NCI-H69 (cell line): ENCODE data around the gene B3GNT7.
"Not testable (repeated sequence)": the region's sequence is repeated elsewhere in the genome, so short reads cannot be mapped to it uniquely, and the experiment has no call there.

Source experiments
- DNase-seq: peaks from one replicate; lab custom pipeline; 2025; lab: John Stamatoyannopoulos, UW

The B3GNT7 gene, protein sequence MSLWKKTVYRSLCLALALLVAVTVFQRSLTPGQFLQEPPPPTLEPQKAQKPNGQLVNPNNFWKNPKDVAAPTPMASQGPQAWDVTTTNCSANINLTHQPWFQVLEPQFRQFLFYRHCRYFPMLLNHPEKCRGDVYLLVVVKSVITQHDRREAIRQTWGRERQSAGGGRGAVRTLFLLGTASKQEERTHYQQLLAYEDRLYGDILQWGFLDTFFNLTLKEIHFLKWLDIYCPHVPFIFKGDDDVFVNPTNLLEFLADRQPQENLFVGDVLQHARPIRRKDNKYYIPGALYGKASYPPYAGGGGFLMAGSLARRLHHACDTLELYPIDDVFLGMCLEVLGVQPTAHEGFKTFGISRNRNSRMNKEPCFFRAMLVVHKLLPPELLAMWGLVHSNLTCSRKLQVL

DNA sequence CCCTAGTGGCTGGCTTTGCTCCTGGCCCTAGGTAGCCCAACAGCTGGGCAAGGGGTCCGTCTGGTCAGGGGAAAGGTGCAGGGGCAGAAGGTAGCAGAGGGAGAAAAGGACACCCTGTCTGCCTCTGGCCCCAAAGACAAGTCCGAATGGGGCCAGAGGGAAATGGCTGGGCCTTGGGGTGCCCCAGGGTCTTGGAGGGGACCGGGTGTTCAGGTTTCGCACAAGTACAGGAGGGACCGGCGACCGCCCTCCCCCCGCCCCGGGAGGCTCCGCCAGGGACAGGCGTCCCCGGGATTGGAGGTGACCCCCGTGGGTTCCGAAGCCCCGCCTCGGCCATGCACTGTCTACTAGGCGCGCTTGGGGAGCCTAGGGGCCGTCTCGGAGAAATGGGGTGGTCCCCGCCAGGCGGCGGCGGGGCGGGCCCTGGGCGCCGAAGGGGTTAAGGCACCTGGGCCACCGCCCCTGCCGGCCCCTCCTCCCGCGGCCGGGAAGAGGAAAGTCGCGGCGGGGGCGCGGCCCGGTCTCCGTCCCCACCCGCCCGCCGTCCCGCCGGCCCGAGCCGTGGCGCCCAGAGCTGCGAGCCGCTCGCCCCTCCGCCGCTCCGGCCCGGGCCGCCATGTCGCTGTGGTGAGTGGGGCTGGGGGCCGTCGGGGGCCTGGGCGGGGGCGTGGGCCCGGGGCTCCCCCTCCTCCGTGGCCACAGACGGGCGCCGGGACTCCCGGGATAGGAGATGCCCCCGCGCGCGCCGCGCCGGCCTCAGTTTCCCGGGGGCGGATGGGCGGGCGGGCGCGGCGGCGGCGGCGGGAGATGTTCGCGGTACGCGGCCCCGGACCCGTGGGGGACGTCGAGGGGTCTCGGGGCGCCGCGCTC lies at the start of gene B3GNT7:
Gene B3GNT7 (plus strand): TSS at position 523 of the 870 bp plus-strand sequence. CDS start 94 bp downstream, at position 617.
- peak; percentile 17 for DNase-seq

DNA sequence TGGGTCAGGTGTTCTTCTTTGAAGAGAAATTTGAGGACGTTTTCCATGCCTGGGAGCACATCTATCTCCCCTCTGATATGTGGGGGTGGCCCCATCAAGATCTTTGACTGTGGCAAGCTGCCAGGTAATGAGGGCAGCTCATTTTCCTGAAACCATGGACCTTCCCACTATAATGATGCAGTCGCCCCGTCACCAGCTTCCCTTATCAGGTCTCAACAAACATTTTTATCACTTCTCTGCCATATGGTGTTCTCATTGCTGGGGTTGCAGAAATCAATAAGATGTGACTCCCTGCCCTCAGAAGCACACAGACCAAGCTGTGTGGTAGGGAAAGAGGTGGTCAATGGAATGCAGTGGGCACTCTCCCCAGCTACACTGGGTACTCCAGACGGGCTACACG lies 48.4 kb upstream of the B3GNT7 start:
- no peak for DNase-seq

DNA sequence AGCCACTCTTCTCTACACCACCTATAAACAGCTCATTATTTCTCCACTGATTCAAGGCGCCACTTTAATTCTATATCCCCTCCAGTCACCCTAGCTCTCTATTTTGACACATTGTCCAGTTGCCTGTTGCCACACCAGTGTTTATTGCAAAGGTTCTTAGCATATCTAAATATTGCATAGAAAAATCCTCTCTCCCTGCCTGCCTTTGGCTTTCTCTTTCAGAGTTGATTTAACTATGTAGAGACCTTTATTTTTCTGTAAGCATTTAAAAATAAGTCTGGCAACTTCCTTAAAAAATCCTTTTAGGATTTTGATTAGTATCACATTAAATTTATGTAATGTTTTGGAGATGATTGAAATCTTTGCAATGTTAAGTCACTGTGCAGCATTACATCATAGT lies 47.9 kb upstream of the B3GNT7 start:
- no peak for DNase-seq

DNA sequence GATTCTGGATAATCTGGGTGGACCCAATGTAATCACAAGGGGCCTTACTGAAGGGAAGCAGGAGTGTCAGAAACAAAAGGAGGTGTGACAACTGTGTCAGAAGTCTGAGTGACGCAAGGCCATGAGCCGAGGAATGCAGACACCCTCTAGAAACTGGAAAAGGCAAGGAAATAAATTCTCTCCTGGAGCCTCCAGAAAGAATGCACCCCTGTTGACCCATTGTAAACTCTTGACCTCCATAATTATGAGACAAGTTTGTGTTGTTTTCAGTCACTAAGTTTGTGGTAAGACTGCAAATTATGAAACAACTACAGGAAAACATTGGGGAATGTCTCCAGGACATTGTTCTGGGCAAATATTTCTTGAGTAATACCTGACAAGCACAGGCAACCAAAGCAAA lies 47.3 kb upstream of the B3GNT7 start:
- DNase-seq = no peak

DNA sequence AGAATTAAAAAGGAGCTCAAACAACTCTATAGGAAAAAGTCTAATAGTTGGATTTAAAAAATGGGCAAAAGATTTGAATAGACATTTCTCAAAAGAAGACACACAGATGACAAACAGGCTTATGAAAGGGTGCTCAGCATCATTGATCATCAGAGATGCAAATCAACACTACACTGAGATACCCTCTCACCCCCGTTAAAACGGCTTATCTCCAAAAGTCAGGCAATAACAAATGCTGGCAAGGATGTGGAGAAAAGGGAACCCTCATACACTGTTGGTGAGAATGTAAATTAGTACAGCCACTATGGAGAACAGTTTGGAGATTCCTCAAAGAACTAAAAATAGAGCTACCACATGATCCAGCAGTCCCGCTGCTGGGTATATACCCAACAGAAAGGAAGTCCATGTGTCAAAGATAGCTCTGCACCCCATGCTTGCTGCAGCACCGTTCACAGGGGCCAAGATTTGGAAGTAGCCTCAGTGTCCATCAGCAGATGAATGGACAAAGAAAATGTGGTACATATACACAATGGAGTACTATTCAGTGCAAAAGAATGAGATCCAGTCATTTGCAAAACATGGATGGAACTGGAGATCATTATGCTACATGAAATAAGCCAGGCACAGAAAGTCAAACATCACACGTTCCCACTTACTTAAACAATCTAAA lies 46.7 kb upstream of the B3GNT7 start:
- DNase-seq = no peak

DNA sequence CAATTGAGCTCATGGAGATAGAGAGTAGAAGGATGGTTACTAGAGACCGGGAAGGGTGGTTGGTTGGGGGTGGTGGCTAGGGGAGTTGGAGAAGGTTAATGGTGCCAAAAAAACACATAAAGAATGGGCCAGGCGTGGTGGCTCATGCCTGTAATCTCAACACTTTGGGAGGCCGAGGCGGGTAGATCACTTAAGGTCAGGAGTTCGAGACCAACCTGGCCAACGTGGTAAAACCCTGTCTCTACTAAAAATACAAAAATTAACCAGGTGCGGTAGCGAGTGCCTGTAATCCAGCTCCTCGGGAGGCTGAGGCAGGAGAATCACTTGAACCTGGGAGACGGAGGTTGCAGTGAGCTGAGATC lies 46.2 kb upstream of the B3GNT7 start:
- DNase-seq = not testable (repeated sequence)

DNA sequence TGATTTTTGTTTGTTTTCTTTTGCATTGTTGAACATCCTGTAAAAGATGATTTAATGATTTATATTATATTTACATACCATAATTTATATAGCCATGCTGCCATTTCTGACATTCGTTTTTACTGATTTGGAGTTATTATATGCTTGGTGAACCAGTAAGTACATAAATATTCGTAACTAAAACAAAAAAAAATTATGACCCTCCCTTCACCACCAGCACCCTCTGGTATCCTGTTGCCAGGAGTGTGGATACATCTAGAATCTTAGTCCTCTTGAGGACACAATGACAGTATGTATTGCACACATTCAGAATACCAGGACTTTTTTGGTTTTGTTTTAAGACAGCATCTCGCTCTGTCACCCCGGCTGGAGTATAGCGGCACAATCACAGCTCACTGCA lies 43.9 kb upstream of the B3GNT7 start:
- no peak for DNase-seq

DNA sequence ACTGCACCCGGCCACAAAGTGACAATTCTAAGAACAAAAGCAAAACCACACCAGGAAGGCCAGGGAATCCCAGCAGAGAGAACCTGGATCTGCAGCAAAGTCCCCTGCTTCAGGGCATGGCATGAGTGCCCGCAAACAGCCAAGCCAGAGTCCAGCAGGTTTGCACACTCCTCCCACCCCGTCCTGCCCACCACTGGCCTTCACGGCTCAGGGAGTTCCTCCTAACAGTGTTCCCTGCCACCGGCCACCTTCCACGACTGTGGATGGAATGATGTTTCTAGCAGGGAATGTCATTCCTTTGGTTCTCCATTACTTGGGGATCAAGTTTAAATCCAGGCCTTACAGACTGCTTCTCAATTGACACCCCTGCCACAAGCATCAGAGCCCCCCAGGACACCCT lies 42.0 kb upstream of the B3GNT7 start:
- DNase-seq = no peak

DNA sequence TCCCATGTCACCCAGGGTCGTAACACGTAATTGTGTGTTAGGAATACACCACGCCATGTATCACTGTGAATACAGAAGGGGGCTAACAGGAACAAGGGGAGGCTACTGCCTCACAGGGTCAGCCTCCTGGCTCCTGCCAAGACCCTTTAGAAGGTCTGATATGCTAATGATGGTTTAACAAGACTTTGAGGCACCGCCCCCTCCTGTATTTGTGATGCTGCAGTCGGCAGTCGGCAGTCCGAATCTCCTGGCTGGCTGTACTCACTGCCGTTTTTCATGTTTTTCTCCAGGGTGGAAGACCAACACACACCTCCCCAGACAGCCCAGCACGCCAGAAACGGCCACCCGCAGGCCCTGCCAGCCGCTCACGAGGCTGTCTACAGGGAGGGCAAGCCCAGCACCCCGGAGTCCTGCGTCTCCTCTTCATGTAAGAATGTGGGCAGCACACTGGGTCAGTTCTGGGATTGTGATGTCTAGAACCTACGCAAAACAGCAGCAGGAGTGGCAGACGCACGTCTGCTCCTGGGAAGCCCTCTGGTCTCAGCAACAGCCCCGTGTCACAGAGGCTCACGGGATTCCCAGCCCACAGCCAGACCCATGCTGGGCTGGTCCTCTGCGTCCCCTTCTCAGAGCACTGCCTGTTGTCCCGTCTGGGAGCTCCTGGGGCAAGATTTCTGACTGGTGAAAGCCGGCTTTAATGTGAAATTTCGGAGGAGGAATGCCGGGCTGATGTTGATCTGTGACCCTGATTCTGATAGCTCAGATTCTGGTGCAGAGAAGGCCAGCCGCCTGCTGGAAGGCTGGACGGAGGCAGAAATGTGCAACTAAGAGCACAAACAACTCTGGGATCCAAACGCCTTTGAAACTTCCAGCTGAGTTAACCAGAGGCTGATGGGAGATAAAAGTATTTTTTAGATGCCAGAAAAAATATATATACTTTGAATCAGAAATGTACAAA lies 39.7 kb upstream of the B3GNT7 start:
- DNase-seq = no peak

DNA sequence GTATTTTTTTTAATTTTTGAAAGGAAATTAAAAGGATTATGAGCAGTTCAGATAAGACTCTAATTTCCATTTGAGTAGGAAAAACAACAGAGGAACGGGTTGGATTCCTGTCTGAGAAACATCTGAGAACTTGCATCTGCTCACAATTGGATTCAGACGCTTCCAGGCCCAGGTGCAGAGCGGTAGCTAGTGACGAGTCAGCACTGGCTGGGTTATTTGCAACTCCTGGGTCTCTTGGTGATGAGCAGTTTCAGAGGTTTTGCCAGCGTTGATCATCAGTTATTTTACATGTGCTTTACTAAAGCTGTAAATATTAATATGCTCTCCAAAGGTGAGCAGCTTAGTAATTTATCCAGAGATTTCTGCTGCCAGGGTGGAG lies 39.1 kb upstream of the B3GNT7 start:
- DNase-seq = no peak

DNA sequence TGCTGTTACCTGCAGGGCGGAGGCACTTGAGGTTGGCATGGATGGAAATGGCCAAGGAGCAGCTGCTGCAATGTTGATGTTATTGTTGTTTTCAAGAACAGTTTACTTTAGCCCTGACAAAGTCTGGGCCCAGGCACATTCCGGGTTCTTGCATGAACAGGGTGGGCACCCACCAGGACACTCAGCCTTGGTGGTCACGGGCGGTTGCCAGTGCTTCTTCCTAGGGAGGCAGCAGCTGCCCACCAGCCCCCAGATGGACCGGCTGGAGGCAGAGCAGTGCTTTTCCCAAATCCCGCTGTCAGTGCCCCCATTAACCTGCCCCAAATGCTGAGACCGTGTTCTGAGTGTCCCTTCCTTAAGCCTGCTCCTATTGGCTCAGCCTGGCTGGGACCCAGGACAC lies 38.5 kb upstream of the B3GNT7 start:
- DNase-seq = no peak

DNA sequence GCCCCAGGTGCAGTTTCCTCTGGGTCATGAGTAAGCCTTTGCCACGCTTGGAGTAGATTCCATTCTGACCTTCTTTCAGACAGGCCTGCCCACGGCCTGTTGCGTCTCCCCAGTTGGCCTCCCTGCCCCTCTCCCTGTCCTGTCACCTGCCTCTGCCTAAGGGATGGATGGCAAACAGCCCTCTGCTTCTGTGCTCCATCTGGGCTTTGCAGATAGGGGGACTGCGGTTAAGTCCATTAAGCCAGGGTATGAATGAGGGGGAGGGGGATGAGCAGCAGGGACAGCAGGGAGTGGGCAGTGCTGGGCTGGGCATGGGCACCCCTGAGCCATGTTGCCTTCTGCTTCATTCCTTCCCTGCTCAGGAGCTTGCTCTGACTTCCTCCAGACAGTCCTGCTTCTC lies 37.6 kb upstream of the B3GNT7 start:
- DNase-seq = no peak

DNA sequence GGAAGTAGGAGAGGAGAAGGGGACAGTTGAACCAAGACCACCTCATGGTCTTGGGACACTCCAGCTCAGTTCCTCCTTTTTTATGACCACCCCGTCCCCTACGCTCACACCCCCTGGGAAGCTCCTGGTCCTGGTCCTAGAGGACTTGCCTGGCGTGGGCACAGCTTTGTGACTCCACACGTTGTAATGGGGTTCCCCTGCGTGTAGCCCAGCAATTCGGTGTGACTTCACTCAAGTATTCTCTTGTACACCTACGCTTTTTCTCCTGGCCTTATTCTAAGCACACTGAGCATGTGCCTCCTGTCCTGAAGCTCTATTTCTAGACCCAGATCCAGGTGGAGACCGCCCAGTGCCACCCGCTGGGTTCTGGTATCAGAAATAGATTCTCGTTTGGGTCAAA lies 36.1 kb upstream of the B3GNT7 start:
- no peak for DNase-seq

DNA sequence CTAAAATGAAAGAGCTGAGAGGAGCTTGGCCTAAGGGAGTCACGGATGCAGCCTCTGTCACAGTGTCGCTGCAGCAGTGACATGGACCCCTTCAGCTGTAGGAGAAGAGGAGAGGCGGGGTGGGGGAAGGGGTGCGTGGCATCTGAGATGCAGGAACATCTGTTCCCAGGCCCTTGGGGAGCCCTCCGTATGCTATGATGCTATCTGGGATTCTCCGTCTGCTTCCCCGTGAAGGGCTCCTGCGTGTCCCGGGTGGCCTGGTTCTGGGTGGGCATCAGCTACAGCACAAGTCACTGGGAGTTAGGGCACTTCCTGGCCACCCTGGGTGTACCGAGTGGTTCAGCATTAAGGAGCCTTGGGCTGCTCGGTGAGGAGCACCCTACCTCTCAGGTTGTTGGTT lies 35.6 kb upstream of the B3GNT7 start:
- DNase-seq = no peak

DNA sequence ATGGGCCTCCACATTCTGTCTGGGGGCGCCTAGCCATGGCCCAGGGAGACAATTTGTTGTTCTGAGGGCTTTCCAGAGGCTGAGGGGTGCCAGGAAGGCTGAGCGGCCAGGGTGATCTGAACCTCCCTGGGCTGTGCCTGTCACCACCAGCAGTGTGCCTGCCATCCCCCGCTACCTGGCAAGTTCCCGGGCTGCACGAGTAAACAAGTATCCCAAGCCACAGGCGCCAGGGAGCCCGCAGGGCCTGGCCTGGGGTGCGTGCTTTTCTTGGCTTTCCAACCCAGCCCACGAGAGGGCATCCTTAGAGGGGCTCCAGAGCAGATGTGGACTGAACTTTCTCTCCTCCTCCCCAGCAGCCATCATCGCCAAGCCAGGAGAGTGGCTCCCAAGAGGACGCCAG lies 35.1 kb upstream of the B3GNT7 start:
- no peak for DNase-seq

DNA sequence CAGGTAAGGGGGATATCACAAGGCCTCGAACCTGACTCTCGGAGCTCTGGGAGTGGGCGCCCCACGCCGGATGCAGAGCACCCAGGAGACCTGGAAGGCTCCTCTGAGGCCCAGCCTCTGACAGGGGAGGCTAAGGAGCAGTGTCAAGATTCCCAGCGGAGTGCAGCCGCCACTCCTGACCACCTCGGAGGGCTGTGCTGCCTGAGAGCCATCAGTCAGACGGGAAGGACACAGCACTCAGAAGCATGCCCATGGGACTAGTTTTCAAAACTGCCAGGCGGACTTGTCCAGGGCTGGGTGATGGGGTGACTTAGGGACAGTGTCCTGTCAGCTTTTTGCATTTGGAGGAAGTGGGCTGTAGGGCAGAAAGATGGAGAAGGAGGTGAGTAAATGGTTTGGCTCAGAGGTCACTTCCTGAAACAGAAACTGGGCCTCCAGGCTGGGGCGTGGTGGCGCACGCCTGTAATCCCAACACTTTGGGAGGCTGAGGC lies 34.6 kb upstream of the B3GNT7 start:
- DNase-seq = no peak

DNA sequence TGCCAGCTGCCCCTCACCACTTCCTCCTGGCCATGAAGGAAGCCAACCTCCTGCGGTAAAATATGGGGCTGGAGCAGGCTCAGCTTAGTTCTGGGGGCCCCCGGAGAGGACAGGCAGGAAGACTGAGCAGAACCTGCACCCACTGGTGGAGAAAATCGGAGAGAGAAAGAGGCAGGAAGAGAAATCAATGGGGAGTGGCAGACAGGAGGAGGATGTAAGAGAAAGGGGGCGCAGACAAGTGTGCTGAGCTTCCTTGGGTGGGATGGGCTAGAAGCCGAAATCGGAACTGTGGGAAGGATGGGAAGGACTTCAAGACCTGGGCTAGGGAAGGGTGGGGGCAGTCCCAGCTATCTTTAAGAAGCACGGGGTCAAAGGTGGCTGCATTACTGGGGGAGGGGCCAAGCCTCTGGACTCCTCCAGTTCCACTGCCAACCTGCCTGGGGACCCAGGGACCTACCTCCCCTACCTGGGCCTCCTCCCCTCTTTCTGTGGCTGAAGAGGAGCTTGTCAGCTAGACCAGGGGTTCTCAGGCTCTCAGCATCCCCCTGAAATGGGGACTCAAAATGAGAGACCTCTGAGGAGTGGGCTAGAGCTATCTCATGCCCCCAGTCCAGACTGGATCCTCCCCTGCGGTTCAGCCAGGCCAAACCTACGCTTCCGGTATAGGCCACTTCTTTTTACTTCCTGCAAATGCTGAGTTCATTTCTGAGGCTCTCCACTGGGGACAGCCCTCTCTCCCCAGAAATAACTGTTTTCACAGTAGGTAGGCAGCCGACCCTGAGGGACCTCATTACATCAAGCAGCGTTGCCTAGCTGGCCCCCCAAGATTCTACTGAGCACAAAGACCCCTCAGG lies 33.6 kb upstream of the B3GNT7 start:
- peak; percentile 1 for DNase-seq

DNA sequence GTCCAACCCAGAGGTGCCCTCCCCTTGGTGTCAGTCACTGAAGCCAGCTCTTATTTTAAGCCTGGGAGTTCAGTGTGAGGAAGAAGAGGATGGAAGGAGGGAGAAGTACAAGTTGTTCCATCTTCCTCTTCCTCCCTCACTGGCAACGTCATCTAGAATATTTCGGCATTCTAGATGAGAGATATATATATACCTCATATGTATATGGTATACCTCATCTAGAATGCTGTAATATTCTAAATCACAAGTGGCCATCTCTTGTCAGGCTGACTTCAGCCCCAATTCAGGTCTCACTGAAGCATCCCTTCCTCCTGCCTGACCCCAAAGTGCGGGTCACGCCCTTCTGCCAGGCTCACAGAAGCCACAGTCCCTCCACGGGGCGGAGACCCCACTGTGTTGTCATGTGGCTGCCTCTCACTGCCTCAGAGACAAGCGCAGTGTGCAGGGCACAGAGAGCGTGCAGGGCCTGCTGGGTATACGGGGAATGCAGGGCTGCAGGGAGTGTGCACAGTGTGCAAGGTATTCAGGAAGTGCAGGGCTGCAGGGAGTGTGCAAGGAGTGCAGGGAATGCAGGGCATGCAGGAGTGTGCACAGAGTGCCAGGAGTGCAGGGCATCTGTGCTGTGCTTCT lies 32.8 kb upstream of the B3GNT7 start:
- no peak for DNase-seq

DNA sequence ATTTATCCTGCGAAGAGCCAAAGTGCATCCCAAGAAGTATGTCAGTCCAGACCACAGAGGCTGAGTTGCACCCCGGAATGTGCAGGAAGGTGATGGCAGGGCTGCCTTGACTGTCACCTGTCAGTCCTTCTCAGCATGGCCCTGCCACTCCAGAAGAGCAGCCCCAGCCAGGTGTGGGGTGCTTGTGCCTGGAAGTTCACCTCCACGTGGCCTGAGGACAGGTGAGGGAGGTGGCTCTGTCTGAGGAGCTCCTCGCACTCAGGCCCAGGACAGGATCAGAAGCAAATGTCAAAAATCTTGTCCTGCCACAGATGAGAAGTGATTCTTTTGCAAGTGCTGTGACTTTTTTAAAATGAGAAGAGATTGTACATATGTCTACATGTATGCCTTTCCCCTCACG lies 31.4 kb upstream of the B3GNT7 start:
- no peak for DNase-seq
